ENCODE results near the gene EFCAB11. TPM values are rescaled to one million over a fixed set of nuclear protein-coding genes. Genes with fewer than 3 reads are reported as not detected.

The EFCAB11 gene
- total RNA-seq, 1 experiment from 2014 or later, result 18.1 TPM

GRCh38 chr14:89957376-89957775 is 2.8 kb upstream of the EFCAB11 start:
- ATAC-seq (no peak), DNase-seq (ENCODE audit: low read depth, low spot score) (no peak)
- RAD21 ChIA-PET (ENCODE audit: low non-redundant PET in 1 of 2, low total read pairs in 2 of 2, uncharacterized antibody in 2 of 2, unreplicated experiment in 2 of 2), result no interaction called here
- intact Hi-C loops (cut with micrococcal nuclease), result loop anchor here (5.0 to 10.0 kb wide), 2 partner anchors 100 to 533 kb away; no protein-coding TSS in a partner anchor
- Histone ChIP-seq H4K20me1 (ENCODE audit: insufficient read depth) (no peaks in the 10 kb centered on the region), H3K4me1 (ENCODE audit: control insufficient read depth in 1 of 2, insufficient read depth in 2 of 2, low read length in 2 of 2) (peaks cover 14 to 21% of the 10 kb centered on the region in 2 experiments; a peak in 3 of 4 replicates), H3K9me2 (ENCODE audit: insufficient read depth) (no peaks in the 10 kb centered on the region), H3K79me2 (ENCODE audit: insufficient read depth, low read length) (peaks cover 47% of the 10 kb centered on the region), H3K36me3 (ENCODE audit: control insufficient read depth in 1 of 2, insufficient read depth in 2 of 2, low read length in 2 of 2) (peaks cover 0 to 11% of the 10 kb centered on the region in 2 experiments; a peak in 2 of 4 replicates), H3K4me3 (replicated peaks in 1 of 2; ENCODE audit: low read depth in 1 of 2, low read length in 2 of 2) (peak overlapping the region; percentile 76 to 88), H3K9ac (ENCODE audit: low read length) (no peak overlapping the region), H3K27me3 (ENCODE audit: insufficient read depth, low read length) (no peaks in the 10 kb centered on the region), H2AFZ (ENCODE audit: low read depth, low read length, poor library complexity, severe bottlenecking) (no peak overlapping the region), H3K9me3 (ENCODE audit: control insufficient read depth in 1 of 2, insufficient read depth in 1 of 2, low read depth in 1 of 2, low read length in 2 of 2) (no peaks in the 10 kb centered on the region), H3K27ac (ENCODE audit: low read depth, low read length) (no peak overlapping the region), H3K4me2 (ENCODE audit: low read length) (peak overlapping the region; percentile 96)
- BruUV-seq (replicated peaks), result TSS peak; percentile 59
- POLR2A ChIA-PET, result no interaction called here
- CTCF ChIA-PET, result interaction anchor here (5.4 kb wide), 1 partner anchor 17 kb away, joined by 58 read pairs; no protein-coding TSS in a partner anchor
- TF ChIP-seq REST (IDR thresholded peaks at IDR 0.05; ENCODE audit: low read depth), result no peak
- TF ChIP-seq SP1 (IDR thresholded peaks at IDR 0.05; ENCODE audit: low read depth), result no peak
- TF ChIP-seq POLR2AphosphoS5 (IDR thresholded peaks at IDR 0.05; ENCODE audit: low read depth, low read length), result no peak
- TF ChIP-seq ELF1 (IDR thresholded peaks at IDR 0.05; ENCODE audit: borderline replicate concordance, low read depth), result no peak
- no peak for TF ChIP-seq ZBTB33 (IDR thresholded peaks at IDR 0.05; ENCODE audit: extremely low read depth, insufficient replicate concordance, low read length)
- no peak for TF ChIP-seq CTCF (IDR thresholded peaks at IDR 0.05 in 2 of 3, conservative IDR thresholded peaks at IDR 0.05 in 1 of 3; ENCODE audit: borderline replicate concordance in 1 of 3, insufficient read depth in 1 of 3, low read depth in 2 of 3, low read length in 2 of 3)
- TF ChIP-seq CEBPB (IDR thresholded peaks at IDR 0.05; ENCODE audit: low read depth), result no peak
- TF ChIP-seq CBX3 (IDR thresholded peaks at IDR 0.05; ENCODE audit: low read depth), result no peak
- no peak for TF ChIP-seq YY1 (IDR thresholded peaks at IDR 0.05; ENCODE audit: extremely low read depth, insufficient replicate concordance, low read depth, low read length)
- TF ChIP-seq ZNF274 (IDR thresholded peaks at IDR 0.05; ENCODE audit: low read depth, low read length), result no peak
- TF ChIP-seq ZFX (IDR thresholded peaks at IDR 0.05), result no peak
- no peak for TF ChIP-seq POLR2A (IDR thresholded peaks at IDR 0.05; ENCODE audit: borderline replicate concordance, extremely low read depth, insufficient read depth, insufficient read length)
- no peak for TF ChIP-seq JUND (IDR thresholded peaks at IDR 0.05)
- TF ChIP-seq SRF (IDR thresholded peaks at IDR 0.05; ENCODE audit: low read depth), result no peak
- no peak for TF ChIP-seq EZH2phosphoT487 (IDR thresholded peaks at IDR 0.05; ENCODE audit: borderline replicate concordance)
- TF ChIP-seq MAX (IDR thresholded peaks at IDR 0.05), result no peak
